ENCODE data around the gene ZBTB40.

GRCh38 chr1:22567197-22567596 lies 115.5 kb downstream of the ZBTB40 start:
- TF ChIP-seq, protein P1, sequence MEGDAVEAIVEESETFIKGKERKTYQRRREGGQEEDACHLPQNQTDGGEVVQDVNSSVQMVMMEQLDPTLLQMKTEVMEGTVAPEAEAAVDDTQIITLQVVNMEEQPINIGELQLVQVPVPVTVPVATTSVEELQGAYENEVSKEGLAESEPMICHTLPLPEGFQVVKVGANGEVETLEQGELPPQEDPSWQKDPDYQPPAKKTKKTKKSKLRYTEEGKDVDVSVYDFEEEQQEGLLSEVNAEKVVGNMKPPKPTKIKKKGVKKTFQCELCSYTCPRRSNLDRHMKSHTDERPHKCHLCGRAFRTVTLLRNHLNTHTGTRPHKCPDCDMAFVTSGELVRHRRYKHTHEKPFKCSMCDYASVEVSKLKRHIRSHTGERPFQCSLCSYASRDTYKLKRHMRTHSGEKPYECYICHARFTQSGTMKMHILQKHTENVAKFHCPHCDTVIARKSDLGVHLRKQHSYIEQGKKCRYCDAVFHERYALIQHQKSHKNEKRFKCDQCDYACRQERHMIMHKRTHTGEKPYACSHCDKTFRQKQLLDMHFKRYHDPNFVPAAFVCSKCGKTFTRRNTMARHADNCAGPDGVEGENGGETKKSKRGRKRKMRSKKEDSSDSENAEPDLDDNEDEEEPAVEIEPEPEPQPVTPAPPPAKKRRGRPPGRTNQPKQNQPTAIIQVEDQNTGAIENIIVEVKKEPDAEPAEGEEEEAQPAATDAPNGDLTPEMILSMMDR (IDR thresholded peaks at IDR 0.05; ENCODE audit: insufficient read depth, low read length, poor library complexity, severe bottlenecking) = no peak
- no peak for TF ChIP-seq EZH2phosphoT487 (conservative IDR thresholded peaks at IDR 0.05; ENCODE audit: low read length)
